NCI-H2029 treated with DMSO at 0.1 percent for 48 hours (cell line): ENCODE data around the gene MKLN1.
"Not testable (repeated sequence)": the region's sequence is repeated elsewhere in the genome, so short reads cannot be mapped to it uniquely, and the experiment has no call there.

Experiments
- DNase-seq: peaks from one replicate; lab custom pipeline; 2025; lab: John Stamatoyannopoulos, UW

MKLN1 gene

DNA sequence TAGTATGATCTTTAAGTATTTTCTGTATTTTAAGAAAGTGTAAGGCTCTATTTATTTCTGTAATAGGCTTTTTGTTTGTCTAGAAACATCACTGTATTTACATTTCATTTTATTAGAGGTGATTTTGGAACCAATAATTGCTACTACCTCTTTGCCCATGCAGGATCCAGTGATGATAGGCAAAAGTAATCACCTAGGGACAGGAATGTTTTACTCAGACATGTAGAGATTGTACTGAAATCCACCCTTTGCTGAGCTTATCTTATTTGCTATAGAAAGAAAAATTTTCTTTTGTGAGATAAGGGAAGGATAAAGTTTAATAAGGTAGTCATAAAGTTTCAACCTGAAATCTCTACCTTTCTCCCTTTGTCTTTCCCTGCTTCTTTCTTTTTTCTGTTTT, 73.5 kb downstream of the MKLN1 start:
- DNase-seq, result no peak

DNA sequence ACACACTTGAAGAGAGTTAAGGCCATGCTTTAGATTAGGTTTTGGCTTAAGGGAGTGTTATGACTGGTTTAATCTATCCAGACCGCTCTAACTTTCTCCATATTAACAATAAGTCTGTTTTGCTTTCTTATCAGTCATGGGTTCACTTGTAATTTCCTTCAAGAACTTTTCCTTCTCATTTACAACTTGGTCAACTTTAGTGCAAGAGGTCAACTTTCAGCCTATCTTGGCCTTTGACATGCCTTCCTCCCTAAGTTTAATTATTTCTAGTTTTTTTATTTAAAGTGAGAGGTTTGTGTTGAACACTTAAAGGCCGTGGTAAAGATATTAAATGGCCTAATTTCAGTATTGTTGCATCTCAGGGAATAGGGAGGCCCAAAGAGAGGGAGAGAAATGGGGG, 75.6 kb downstream of the MKLN1 start:
- no peak for DNase-seq

DNA sequence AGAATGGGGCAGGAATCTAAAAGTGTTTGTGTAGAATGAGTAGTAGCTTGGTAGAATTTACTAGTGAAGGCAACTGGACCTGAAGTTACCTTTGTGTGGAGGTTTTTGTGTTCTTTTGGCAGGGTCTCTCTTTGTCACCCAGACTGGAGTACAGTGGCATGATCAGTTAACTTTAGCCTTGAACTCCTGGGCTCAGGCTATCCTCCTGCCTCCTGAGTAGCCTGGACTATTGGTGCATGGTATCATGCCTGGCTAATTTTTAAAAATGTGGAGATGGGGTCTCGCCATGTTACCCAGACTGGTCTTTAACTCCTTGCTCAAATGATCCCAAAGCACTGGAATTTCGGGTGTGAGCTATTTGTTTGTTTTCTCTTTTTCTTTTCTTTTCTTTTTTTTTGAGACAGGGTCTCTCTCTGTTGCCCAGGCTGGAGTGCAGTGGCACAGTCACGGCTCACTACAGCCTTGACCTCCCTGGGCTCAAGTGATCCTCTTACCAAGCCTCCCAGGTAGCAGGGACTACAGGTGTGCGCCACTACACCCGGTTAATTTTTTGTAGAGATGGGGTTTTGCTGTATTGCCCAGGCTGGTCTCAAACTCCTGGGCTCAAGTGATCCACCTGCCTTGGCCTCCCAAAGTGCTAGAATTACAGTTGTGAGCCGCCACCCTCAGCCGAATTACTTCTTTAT, 76.7 kb downstream of the MKLN1 start:
- no peak for DNase-seq

DNA sequence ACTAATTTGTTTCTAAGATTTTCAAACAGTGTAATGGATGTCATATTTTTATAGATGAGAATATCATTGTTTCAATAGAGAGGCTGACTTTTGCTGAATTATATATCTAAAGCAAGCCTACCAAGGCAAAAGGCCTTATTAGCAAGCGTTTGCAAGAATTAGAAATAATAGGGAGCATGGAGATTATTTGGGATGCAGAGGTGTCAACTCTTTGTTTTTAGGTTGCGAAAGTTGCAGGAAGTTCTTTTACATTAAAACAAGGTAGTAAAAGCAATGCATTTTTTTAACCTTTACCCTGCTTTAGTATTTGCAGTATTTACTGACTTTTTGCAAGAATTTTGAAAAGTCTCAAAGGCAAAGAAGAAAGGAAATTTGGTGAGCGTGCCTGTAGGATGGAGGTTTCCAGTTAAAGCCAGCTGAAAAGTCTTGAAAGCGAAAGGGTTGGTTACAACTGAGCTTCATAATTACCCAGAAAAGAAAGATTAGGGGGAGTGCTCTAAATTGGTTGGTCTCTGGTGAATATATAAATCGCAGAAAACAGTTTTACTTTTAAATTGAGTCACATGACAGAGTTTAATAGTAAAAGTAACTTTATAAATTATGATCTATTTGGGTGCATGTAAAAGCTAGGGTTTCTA, 81.6 kb downstream of the MKLN1 start:
- no peak for DNase-seq

DNA sequence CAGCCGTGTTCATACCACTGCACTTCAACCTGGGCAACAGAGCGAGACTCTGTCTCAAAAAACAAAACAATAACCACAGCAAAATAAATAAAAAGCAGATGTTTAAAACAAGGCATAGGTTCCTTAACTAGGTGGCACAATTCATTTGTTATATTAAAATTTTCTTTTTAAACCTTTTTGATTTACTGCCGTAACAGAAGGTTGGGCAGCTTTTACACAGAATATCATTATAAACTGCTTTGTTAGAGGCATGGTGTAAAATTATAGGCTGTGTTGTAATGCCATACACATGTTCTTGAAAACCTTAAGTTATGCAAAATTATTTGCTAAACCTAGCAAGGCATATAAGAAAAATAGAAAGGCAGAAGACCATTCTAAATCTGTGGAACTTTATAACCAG, 84.4 kb downstream of the MKLN1 start:
- DNase-seq, result no peak

DNA sequence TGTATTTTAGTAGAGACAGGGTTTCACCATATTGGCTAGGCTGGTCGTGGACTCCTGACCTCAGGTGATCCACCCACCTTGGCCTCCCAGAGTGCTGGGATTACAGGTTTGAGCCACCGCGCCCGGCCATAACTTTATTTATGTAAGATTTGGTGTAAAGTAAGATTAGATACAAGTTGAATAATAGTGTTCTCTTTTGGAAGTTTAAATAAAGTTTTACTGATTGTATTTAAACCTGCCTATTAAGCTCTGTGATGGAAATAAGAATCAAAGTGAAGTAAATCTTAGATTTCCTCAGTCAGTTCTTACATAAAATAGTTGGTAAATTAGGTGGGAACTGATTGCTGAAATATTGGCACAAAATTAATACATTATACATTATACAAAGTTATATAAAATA, 86.0 kb downstream of the MKLN1 start:
- no peak for DNase-seq

DNA sequence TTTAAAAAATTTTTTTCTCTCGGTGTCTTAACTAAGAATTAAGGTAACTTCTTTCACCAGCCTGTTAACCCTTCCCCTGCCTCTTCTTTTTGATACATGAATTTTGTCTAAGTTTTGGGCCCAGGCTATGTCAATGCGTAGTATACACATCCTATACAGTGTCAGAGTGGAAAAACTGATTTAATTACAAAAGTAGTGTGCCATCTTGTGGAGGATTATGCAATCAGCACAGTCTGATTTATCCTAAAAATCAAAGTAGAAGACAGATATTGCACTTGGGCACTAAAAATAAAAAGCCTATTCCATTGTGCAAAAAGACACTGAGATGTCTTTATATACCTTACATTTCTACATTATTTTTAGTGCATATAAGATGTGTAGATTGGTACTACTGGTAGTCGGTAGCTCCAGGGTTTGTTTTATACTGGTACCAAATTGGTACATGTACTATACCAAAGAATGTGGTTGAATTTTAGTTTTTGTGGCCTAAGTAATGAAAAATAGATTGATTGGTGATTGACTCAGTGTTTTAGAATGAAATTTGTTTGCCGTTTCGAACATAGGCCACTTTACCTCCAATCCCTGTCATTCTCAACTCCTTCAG, 96.6 kb downstream of the MKLN1 start:
- DNase-seq, result peak; percentile 17

DNA sequence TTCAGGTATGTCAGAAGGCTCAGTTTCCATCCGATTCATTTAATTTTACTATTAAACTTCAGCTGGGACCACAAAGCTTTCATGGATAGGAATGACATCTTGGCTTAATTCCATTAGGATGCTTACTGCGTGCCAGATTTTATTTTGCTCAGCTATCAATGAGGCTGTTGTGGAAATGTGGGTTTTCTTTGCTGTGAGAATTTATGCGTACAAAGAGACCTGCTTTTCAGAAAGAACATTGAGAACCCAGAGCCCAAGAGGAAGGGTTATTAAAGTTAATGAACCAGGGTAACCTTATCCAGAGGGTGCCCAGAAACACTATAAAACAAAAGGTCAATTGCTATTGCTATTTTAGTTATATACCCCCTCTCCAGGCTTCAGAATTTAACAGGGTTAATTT, 98.3 kb downstream of the MKLN1 start:
- no peak for DNase-seq

DNA sequence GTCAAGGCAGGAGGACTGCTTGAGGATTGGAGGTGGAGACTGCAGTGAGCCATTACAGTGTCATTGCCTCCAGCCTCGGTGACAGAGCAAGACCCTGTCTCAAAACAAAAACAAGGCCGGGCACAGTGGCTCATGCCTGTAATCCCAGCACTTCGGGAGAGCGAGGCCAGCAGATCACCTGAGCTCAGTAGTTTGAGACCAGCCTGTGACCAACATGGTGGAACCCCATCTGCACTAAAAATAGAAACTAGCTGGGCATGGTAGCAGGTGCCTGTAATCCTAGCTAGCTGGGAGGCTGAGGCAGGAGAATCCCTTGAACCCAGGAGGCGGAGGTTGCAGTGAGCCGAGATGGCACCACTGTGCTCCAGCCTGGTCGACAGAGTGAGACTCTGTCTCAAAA, 103.2 kb downstream of the MKLN1 start:
- not testable (repeated sequence) for DNase-seq

DNA sequence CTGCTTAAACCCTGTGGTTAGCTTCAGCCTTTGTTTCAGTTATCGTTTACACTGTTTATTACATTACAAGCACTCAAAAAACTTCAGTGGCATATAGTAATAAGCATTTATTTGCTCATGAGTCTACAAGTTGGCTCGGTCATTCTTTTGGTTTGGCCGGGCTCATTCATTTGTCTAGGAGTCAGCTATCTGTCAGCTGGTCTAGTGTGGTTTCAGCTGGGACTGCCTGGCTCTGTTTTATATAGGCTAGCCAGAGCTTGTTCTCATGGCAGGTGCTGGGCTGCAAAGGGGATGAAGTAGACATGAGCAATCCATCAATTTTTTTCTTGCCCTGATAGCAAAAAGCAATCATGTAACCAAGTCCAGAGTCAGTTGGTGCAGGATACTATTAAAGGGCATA, 103.6 kb downstream of the MKLN1 start:
- peak; percentile 91 for DNase-seq

DNA sequence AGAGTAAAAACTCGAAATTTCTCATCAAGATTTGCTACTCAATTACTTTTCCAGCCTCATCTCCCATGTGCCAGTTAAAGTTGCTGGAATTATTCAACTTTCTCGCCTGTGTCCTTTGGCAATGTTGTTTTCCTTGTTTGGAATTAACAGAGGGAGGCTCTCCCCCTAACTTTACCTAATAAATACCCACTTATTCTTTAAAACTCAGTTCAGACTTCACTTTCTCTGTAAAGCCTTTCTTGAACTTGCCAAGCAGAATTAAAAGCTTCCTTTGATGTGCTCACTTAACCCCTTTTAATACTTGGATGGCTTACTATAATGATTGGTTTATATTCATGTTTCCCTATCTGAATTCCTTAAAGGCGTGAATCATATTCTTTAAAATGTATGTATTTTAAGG, 104.1 kb downstream of the MKLN1 start:
- no peak for DNase-seq

DNA sequence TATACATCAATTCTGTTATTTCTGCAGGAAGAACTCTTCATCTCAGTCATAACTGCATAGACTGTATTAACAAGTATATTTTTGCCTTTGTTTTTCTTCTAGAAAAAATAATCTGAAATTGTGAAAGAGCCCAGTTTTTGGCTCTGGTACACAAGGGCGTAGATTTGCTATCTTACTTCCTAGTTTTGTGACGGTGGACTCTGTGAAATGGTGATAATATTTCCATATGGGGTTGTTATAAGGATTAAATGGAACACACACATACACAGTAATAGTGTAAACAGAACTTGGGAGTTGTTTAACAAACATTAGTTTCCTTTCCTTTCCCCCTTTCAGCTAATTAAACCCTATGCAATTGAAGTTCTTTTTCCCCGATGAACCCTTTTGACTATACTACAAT, 108.7 kb downstream of the MKLN1 start:
- DNase-seq, result no peak

DNA sequence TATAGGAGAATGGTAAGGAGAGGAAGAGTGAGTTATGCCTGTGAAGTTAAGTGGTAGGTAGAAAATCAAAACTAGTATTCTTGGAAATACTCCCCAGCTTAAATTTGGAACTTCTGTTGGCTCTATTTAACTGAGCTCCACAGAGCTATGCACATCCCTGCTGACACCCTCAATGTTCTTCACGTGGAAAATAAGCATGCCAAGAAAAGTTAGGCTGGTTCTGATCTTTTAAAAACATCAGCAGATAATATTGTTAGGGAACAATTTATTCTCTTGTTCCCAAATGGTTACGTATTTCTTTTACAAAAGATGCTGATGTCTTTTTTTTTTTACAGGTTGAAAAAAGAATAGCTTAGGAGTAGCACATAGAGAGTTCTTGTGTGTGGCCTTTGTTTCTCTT, 111.3 kb downstream of the MKLN1 start:
- no peak for DNase-seq

DNA sequence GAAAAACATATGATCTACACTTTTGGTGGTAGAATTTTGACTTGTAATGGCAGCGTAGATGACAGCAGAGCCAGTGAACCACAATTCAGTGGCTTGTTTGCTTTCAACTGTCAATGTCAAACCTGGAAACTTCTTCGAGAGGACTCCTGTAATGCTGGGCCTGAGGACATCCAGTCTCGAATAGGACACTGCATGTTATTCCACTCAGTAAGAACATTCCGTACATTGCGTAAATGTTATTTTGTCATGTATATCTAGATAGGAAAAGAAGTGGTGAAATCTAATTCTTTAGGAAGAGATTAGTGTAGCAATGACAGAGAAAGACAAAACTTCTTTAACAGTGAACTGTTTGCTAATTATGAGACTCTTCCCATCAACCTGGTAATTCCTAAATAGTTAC, 115.8 kb downstream of the MKLN1 start:
- no peak for DNase-seq

DNA sequence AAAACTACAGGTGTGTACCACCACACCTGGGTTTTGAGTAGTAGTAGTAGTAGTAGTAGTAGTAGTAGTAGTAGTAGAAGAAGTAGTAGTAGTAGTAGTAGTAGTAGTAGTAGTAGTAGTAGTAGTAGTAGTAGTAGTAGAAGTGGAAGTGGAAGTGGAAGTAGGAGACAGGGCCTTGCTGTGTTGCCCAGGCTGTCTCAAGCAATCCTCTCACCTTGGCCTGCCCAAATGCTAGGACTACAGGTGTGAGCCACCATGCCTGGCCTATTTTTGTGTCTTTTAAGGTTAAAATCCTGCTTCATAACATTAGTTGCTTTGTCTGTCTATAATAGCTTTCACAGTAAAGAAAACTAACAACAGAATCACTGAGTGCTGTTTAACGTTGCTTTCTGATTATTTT, 117.0 kb downstream of the MKLN1 start:
- no peak for DNase-seq

DNA sequence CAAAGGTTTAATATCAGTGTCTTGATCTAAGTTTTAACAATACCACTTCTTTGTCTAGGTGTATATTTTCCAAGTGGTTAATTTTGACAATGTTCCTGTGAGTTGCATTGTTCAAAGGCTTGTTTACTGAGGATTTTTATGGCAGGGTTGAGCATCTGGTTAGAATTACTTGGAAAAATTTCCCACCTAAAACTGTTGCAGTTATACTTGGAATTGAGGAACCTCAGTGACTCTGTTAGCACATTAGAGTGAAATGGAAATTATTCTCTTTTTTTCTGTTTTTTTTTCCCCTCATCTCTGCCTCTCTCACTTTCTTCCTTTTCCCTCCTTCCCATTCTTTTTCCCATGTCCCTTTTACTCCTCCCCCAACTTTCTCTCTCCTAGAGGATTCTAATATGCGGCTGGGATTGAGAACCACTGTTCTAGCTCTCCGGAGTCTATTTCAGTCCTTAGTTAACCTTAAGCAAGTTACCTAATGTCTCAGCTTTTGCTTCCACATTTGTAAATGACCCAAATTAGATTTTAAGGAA, 121.8 kb downstream of the MKLN1 start:
- DNase-seq, result no peak

DNA sequence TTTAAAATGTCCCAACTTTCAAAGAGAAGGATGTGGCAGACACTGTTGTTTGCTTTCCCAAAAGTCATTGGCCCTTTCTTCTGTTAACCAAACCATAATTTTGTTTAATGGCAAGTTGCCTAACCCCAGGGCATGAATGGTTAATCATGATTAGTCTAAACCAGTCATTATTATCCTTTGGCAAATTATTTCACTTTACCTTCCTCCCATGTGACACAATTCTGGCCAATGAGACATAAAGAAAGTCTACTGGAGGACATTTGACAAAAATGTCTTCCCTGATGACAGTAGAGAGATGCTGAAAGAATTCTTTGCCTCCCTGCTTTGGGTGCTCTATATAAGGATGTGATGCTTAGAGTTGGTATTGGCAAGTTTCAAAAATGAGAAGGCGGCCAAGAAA, 126.8 kb downstream of the MKLN1 start:
- DNase-seq, result no peak

DNA sequence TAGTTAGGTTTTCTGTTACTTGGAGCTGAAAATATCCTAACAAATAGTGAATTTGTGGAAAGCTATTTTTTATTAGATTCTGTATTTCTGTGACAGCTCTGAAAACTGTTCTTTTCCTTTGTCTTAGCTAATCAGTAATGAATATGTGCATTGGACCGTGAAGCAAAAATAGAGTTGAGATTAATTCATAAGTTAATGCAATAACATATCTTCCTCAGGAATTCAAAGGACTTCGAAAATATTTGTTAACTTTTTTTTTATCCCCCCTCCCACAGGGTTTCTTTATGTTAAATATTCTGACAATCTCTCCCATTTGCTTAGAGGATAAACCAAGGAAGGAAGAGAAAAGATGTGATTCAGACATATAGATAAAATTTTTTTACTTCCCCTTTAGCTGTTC, 127.3 kb downstream of the MKLN1 start:
- no peak for DNase-seq

DNA sequence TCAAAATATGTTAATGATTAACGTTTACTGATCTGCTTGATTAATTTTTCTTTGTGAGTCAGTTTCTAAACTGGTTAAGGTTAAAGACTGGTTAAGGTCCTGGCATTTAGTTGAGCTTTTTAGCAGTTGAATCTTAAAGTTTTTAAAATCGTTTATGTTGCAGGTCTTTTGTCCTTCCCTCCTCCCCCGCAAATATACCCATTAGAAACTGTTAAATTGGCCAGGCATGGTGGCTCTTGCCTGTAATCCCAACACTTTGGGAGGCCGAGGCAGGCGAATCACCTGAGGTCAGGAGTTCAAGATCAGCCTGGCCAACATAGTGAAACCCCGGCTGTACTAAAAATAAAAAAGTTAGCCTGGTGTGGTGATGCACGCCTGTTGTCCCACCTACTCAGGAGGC, 127.9 kb downstream of the MKLN1 start:
- DNase-seq, result no peak

DNA sequence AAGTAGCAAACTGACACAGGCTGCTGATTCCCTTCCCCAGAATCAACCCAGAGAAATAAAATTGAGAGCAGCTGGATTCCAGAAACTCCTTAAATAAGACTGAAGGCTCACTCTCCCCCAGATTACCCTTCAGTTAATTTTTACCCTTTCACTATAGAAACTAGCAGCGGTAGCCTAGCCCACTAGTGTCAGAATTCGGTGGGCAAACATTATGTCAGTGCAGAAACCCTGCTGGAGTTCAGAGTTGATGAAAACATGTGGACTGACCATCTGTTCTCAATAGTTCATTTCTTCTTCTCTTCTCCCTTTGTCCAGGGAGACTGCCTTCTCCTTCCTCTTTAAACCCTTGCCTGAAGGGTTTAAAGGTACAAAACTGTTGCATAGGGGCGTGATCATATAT, 128.7 kb downstream of the MKLN1 start:
- DNase-seq, result no peak

DNA sequence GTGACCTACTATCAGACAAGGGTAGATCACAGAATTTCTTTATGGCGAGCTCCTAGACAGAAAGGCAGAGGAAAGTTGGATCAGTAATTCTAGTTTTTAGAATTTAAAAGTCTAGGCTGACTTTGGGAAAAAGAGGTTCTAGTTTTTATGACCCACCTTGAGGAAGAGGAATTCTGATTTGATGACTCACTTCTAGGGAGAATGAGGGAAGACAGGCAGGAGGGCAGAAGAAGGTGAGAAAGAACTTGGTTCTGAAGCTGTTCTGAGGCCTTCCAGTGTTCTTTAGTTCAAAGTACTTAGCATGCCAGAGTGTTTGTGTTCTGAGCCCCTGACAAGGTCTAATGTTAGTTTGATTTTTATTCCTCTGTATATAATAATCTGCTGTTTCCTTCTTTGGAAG, 131.6 kb downstream of the MKLN1 start:
- DNase-seq, result no peak

DNA sequence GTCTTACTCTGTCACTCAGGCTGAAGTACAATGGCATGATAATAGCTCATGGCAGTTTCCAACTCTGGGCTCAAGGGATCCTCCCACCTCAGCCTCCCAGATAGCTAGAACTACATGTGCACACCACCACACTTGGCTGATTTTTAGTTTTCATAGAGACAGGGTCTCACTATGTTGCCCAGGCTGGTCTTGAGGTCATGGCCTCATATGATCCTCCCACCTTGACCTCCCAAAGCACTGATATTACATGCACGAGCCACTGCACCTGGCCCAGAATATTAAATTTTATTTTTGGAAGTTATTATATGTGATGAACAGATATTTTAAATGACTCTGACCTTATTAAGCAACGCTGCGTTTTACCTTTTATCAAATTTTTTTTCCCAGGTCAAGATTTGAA, 134.4 kb downstream of the MKLN1 start:
- DNase-seq, result no peak

DNA sequence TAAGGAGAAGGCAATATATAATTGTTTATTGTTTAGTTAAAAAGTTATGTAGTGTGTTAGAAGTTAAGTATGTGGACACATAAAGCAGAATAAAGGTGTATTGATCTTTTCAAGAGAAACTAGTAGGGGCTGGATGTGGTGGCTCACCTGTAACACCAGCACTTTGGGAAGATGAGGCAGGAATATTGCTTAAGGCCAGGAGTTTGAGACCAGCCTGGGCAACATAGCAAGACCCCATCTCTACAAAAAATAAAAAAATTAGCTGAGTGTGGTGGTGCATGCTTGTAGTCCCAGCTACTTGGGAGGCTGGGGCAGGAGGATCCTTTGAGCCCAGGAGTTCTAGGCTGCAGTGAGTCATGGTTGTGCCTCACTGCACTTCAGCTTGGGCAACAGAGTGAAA, 135.0 kb downstream of the MKLN1 start:
- DNase-seq, result not testable (repeated sequence)
